T-helper 9 cell (primary cell): ENCODE data around the gene EDN2.

Source experiments
- DNase-seq: peaks from one replicate; pipeline ENCODE4 v3.0.0-alpha.2; 2020

EDN2 gene

GRCh38 chr1:41482001-41482765 lies 2.3 kb downstream of the EDN2 start:
- DNase-seq: no peak

- no peak for DNase-seq
Observed at GRCh38 chr1:41481109-41481775, 3.2 kb downstream of the EDN2 start.

- no peak for DNase-seq
Observed at GRCh38 chr1:41480204-41481108, 4.0 kb downstream of the EDN2 start.

- no peak for DNase-seq
Observed at GRCh38 chr1:41479808-41480160, 4.7 kb downstream of the EDN2 start.

GRCh38 chr1:41479000-41479807 lies 5.3 kb downstream of the EDN2 start:
- DNase-seq: no peak

GRCh38 chr1:41478118-41478748 lies 6.2 kb downstream of the EDN2 start:
- no peak for DNase-seq

GRCh38 chr1:41476807-41477361 lies 7.6 kb downstream of the EDN2 start:
- no peak for DNase-seq

GRCh38 chr1:41475859-41476567 lies 8.5 kb downstream of the EDN2 start:
- DNase-seq: no peak

- DNase-seq: no peak
Observed at GRCh38 chr1:41475346-41475745, 9.1 kb downstream of the EDN2 start.

- DNase-seq: no peak
Observed at GRCh38 chr1:41474490-41475271, 9.8 kb downstream of the EDN2 start.

GRCh38 chr1:41473738-41474362 lies 10.6 kb downstream of the EDN2 start:
- DNase-seq: no peak

GRCh38 chr1:41471658-41472057 lies 12.8 kb downstream of the EDN2 start:
- DNase-seq: no peak

- no peak for DNase-seq
Observed at GRCh38 chr1:41469706-41470105, 14.8 kb downstream of the EDN2 start.

- no peak for DNase-seq
Observed at GRCh38 chr1:41468122-41468762, 16.2 kb downstream of the EDN2 start.

GRCh38 chr1:41467673-41468072 lies 16.8 kb downstream of the EDN2 start:
- DNase-seq: no peak

- DNase-seq: no peak
Observed at GRCh38 chr1:41466146-41466545, 18.3 kb downstream of the EDN2 start.

GRCh38 chr1:41465741-41466140 lies 18.7 kb downstream of the EDN2 start:
- DNase-seq: no peak

GRCh38 chr1:41464885-41465284 lies 19.6 kb downstream of the EDN2 start:
- no peak for DNase-seq

GRCh38 chr1:41463516-41463915 lies 21.0 kb downstream of the EDN2 start:
- DNase-seq: no peak
